K562 (cell line): ENCODE measurements around the gene TRIM24. TPM values are rescaled to one million over a fixed set of nuclear protein-coding genes. Genes with fewer than 3 reads are reported as not detected.

Source experiments
- ARHGAP35 ChIP-seq: fragments of 450-650 bp; IDR thresholded peaks from 2 replicates; pipeline ENCODE4 v1.6.1; 2018; ENCODE audit not compliant: partially characterized antibody
- BCOR ChIP-seq: fragments of 450-650 bp; IDR thresholded peaks from 2 replicates; pipeline ENCODE4 v1.6.1; 2016
- CBFB ChIP-seq: sonication (generic); formaldehyde crosslinking; IDR thresholded peaks from 2 replicates; pipeline ENCODE4 v1.4.0; 2020; ENCODE audit warnings: mild to moderate bottlenecking, missing genetic modification reagents
- CTBP1 ChIP-seq: fragments of 450-650 bp; IDR thresholded peaks from 2 replicates; pipeline ENCODE4 v1.6.1; 2016; ENCODE audit warnings: borderline replicate concordance
- DMBX1 ChIP-seq: fragments of 250-450 bp; sonication (Bioruptor Pico); IDR thresholded peaks from 2 replicates; pipeline ENCODE4 v1.8.0; 2022; ENCODE audit warnings: inconsistent platforms, mild to moderate bottlenecking, moderate library complexity, borderline replicate concordance
- HNRNPH1 ChIP-seq: fragments of 200-400 bp; formaldehyde crosslinking; optimal IDR thresholded peaks from 2 replicates; pipeline ENCODE3; 2017; ENCODE audit warnings: low read depth, mild to moderate bottlenecking, low read length, moderate library complexity
- HSF4 ChIP-seq: fragments of 250-450 bp; sonication (Bioruptor Pico); IDR thresholded peaks from 2 replicates; pipeline ENCODE4 v2.1.2; 2022; ENCODE audit warnings: mild to moderate bottlenecking, moderate library complexity, borderline replicate concordance
- KLF6 ChIP-seq: fragments of 250-450 bp; sonication (Bioruptor Pico); IDR thresholded peaks from 2 replicates; pipeline ENCODE4 v1.4.0; 2020; ENCODE audit warnings: mild to moderate bottlenecking, moderate library complexity, borderline replicate concordance
- MLLT1 ChIP-seq, 2 experiments: fragments of 450-650 bp; IDR thresholded peaks; 2 replicates each; pipeline ENCODE4 v1.6.1; 2016
- NCOA2 ChIP-seq, 2 experiments: fragments of 450-650 bp; IDR thresholded peaks; 2 replicates each; pipeline ENCODE4 v1.6.1; 2018; ENCODE audit warnings: mild to moderate bottlenecking in 2 of 2, moderate library complexity in 1 of 2; ENCODE audit not compliant: partially characterized antibody in 2 of 2
- NCOR1 ChIP-seq: fragments of 450-650 bp; IDR thresholded peaks from 2 replicates; pipeline ENCODE4 v1.6.1; 2016; ENCODE audit warnings: mild to moderate bottlenecking, moderate library complexity
- NFIX ChIP-seq: fragments of 250-450 bp; sonication (Bioruptor Pico); IDR thresholded peaks from 2 replicates; pipeline ENCODE4 v1.4.0; 2020; ENCODE audit warnings: low read depth, mild to moderate bottlenecking, moderate library complexity
- NRF1 ChIP-seq, 2 experiments: fragments of 450-650 bp; IDR thresholded peaks in 1 of 2; conservative IDR thresholded peaks in 1 of 2; 2 replicates each; pipeline ENCODE4 v1.6.1; 2014; ENCODE audit warnings: mild to moderate bottlenecking in 2 of 2
- PTRF ChIP-seq: fragments of 450-650 bp; IDR thresholded peaks from 2 replicates; pipeline ENCODE4 v1.6.1; 2016; ENCODE audit warnings: mild to moderate bottlenecking, missing genetic modification characterization, missing compliant biosample characterization
- RBBP5 ChIP-seq: fragments of 200-600 bp; sonication (generic); IDR thresholded peaks from 2 replicates; pipeline ENCODE4 v1.6.1; 2012; ENCODE audit warnings: borderline replicate concordance, mild to moderate bottlenecking, low read length, control low read depth, inconsistent platforms; ENCODE audit not compliant: insufficient read depth, poor library complexity, severe bottlenecking
- SMAD4 ChIP-seq: fragments of 250-450 bp; sonication (Bioruptor Pico); conservative IDR thresholded peaks from 2 replicates; pipeline ENCODE4 v1.8.0; 2021; ENCODE audit warnings: inconsistent platforms, mild to moderate bottlenecking, moderate library complexity
- SNAPC5 ChIP-seq: fragments of 250-450 bp; sonication (Bioruptor Pico); IDR thresholded peaks from 2 replicates; pipeline ENCODE4 v1.8.0; 2021; ENCODE audit warnings: moderate library complexity, mild to moderate bottlenecking, inconsistent platforms
- SOX6 ChIP-seq: fragments of 450-650 bp; IDR thresholded peaks from 2 replicates; pipeline ENCODE4 v1.6.1; 2014; ENCODE audit warnings: mild to moderate bottlenecking
- TGIF2 ChIP-seq: sonication (generic); formaldehyde crosslinking; IDR thresholded peaks from 2 replicates; pipeline ENCODE4 v1.8.1; 2022; ENCODE audit warnings: mild to moderate bottlenecking, missing genetic modification reagents, moderate library complexity
- ZNF592 ChIP-seq: fragments of 450-650 bp; IDR thresholded peaks from 2 replicates; pipeline ENCODE4 v1.6.1; 2017; ENCODE audit warnings: antibody characterized with exemption, mild to moderate bottlenecking
- polyA plus RNA-seq, 8 experiments: library from polyadenylated mRNA; depleted of rRNA in 4 of 8; stranded (reverse) in 5 of 8; unstranded in 3 of 8; fragments of >200 nt; fragmentation: Nextera tagmentation in 2 of 8; fragmentation: Illumina TruSeq in 1 of 8; extraction: Ambion mirVana in 2 of 8; extraction: Trizol in 1 of 8; gene quantifications; 2 replicates each; pipeline versions ENCODE4 v1.2.1 to v1.2.3, GENCODE V29; 2011 to 2014; ENCODE audit warnings: inconsistent platforms in 1 of 8, missing spikeins in 1 of 8
- total RNA-seq, 7 experiments: library from RNA; depleted of rRNA in 6 of 7; stranded (reverse); fragments of >200 nt in 6 of 7; fragmentation: Illumina TruSeq in 2 of 7; extraction: Trizol in 2 of 7; gene quantifications; 2 replicates each; pipeline versions ENCODE4 v1.2.1 to v1.2.3, GENCODE V29; 2011 to 2021; ENCODE audit warnings: low replicate concordance in 1 of 7
- TF ChIP-seq, protein P1 (sequence below): sonication (generic); formaldehyde crosslinking; IDR thresholded peaks from 2 replicates; pipeline ENCODE4 v1.8.1; 2023; ENCODE audit warnings: mild to moderate bottlenecking, missing genetic modification reagents

The TRIM24 gene
- total and polyA plus RNA-seq, 9 of the 15 experiments (the other 6 are each of a cell fraction or from before 2014, with no cell fraction given), result 13.4 to 74.0 (median 41.7) TPM

- no peak for TF ChIP-seq KLF6 (CRISPR knock-in tag)
- no peak for TF ChIP-seq SNAPC5 (CRISPR knock-in tag)
- 0 out of 2 replicates have a peak, but pooled peaks have one; percentile 42 for TF ChIP-seq HSF4 (CRISPR knock-in tag)
- TF ChIP-seq DMBX1 (CRISPR knock-in tag), result peak; percentile 79; the same call in 1 of the 2 replicates
- peak; percentile 58; the same call in 1 of the 2 replicates for TF ChIP-seq TGIF2
- no peak for TF ChIP-seq RBBP5
- TF ChIP-seq NFIX (CRISPR knock-in tag), result no peak
- peak; percentile 74 for TF ChIP-seq SMAD4 (CRISPR knock-in tag)
- peak; percentile 55 for TF ChIP-seq BCOR
- TF ChIP-seq CBFB (CRISPR knock-in tag), result no peak
- 0 out of 4 replicates have a peak, but pooled peaks of 1 of the 2 experiments have one; percentile 18 for TF ChIP-seq NRF1 (conservative IDR thresholded peaks at IDR 0.05 in 1 of 2, IDR thresholded peaks at IDR 0.05 in 1 of 2)
- TF ChIP-seq NCOR1, result peak; percentile 88
- TF ChIP-seq ARHGAP35, result peak; percentile 82
- peak; percentile 65; the same call in 1 of the 2 replicates for TF ChIP-seq CTBP1
- TF ChIP-seq NCOA2 (IDR thresholded peaks at IDR 0.05; ENCODE audit: partially characterized antibody in 2 of 2), result peak; percentile 18 to 57
- TF ChIP-seq, protein P1, sequence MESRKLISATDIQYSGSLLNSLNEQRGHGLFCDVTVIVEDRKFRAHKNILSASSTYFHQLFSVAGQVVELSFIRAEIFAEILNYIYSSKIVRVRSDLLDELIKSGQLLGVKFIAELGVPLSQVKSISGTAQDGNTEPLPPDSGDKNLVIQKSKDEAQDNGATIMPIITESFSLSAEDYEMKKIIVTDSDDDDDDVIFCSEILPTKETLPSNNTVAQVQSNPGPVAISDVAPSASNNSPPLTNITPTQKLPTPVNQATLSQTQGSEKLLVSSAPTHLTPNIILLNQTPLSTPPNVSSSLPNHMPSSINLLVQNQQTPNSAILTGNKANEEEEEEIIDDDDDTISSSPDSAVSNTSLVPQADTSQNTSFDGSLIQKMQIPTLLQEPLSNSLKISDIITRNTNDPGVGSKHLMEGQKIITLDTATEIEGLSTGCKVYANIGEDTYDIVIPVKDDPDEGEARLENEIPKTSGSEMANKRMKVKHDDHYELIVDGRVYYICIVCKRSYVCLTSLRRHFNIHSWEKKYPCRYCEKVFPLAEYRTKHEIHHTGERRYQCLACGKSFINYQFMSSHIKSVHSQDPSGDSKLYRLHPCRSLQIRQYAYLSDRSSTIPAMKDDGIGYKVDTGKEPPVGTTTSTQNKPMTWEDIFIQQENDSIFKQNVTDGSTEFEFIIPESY (CRISPR knock-in tag), result peak; percentile 12; the same call in 1 of the 2 replicates
- peak; percentile 99 for TF ChIP-seq SOX6
- TF ChIP-seq HNRNPH1, result no peak
- peak; percentile 82 to 88; a peak in 3 of 4 replicates for TF ChIP-seq MLLT1 (IDR thresholded peaks at IDR 0.05)
- TF ChIP-seq PTRF (tag), result no peak
- 0 out of 2 replicates have a peak, but pooled peaks have one; percentile 45 for TF ChIP-seq ZNF592
These were observed 67.7 kb downstream of the TRIM24 start (continued) for GRCh38 chr7:138527746-138528223.
